ENCODE data around the gene RAB33B. TPM values are rescaled to one million over a fixed set of nuclear protein-coding genes. Genes with fewer than 3 reads are reported as not detected.
A peak's percentile ranks its signal among the peaks of the same experiment; 100 is the strongest.

Gene RAB33B
- total RNA-seq, 1 experiment from 2014 or later, result 5.7 TPM

GRCh38 chr4:139492429-139492828 lies 38.5 kb downstream of the RAB33B start:
- ATAC-seq (peak; percentile 94), DNase-seq (ENCODE audit: low spot score) (no peak)
- Mint-ChIP-seq H3K36me3 (no peaks in the 10 kb centered on the region), H3K4me1 (peaks cover 11% of the 10 kb centered on the region), H3K4me3 (no peak overlapping the region), H3K27me3 (ENCODE audit: low read depth) (no peaks in the 10 kb centered on the region), H3K27ac (no peak overlapping the region), H3K9me3 (peaks cover 7% of the 10 kb centered on the region)
- POLR2A ChIA-PET, result no interaction called here
- CTCF ChIA-PET, result interaction anchor here (1.7 kb wide), 1 partner anchor 39 kb away, joined by 5 read pairs; no protein-coding TSS in a partner anchor
- TF ChIP-seq MXD4 (CRISPR knock-in tag; IDR thresholded peaks at IDR 0.05; ENCODE audit: borderline replicate concordance), result no peak
- TF ChIP-seq FOXP1 (CRISPR knock-in tag; IDR thresholded peaks at IDR 0.05; ENCODE audit: borderline replicate concordance), result no peak
- TF ChIP-seq NFE2L1 (CRISPR knock-in tag; IDR thresholded peaks at IDR 0.05), result no peak
- TF ChIP-seq NR1H2 (CRISPR knock-in tag; IDR thresholded peaks at IDR 0.05), result no peak
- no peak for TF ChIP-seq ERG (CRISPR knock-in tag; IDR thresholded peaks at IDR 0.05)
- TF ChIP-seq CBFB (CRISPR knock-in tag; IDR thresholded peaks at IDR 0.05; ENCODE audit: low read depth), result no peak
- TF ChIP-seq PRRX2 (CRISPR knock-in tag; IDR thresholded peaks at IDR 0.05), result no peak
- TF ChIP-seq PRDM15 (CRISPR knock-in tag; IDR thresholded peaks at IDR 0.05), result no peak
- no peak for TF ChIP-seq ZNF532 (CRISPR knock-in tag; IDR thresholded peaks at IDR 0.05; ENCODE audit: borderline replicate concordance)
- TF ChIP-seq GABPB1 (CRISPR knock-in tag; IDR thresholded peaks at IDR 0.05), result no peak
- TF ChIP-seq MAX (CRISPR knock-in tag; IDR thresholded peaks at IDR 0.05), result no peak
- no peak for TF ChIP-seq ZSCAN18 (CRISPR knock-in tag; IDR thresholded peaks at IDR 0.05)

- Mint-ChIP-seq H3K4me3 (no peak overlapping the region), H3K27ac (peak overlapping the region; percentile 4; the same call in 1 of the 2 replicates), H3K27me3 (ENCODE audit: low read depth) (no peaks in the 10 kb centered on the region), H3K9me3 (peaks cover 7% of the 10 kb centered on the region), H3K4me1 (peaks cover 11% of the 10 kb centered on the region), H3K36me3 (no peaks in the 10 kb centered on the region)
- ChIA-PET POLR2A (no interaction called here), CTCF (interaction anchor here (1.1 to 1.7 kb wide), 2 partner anchors 17 to 40 kb away, joined by 3 to 5 read pairs; no protein-coding TSS in a partner anchor)
- DNase-seq (ENCODE audit: low spot score), result no peak
- ATAC-seq, result no peak
- TF ChIP-seq GTF2I (CRISPR knock-in tag; conservative IDR thresholded peaks at IDR 0.05), result no peak
- TF ChIP-seq MXD4 (CRISPR knock-in tag; IDR thresholded peaks at IDR 0.05; ENCODE audit: borderline replicate concordance), result no peak
- no peak for TF ChIP-seq ZNF396 (CRISPR knock-in tag; IDR thresholded peaks at IDR 0.05; ENCODE audit: borderline replicate concordance)
- no peak for TF ChIP-seq STAT6 (CRISPR knock-in tag; conservative IDR thresholded peaks at IDR 0.05; ENCODE audit: low read depth)
- no peak for TF ChIP-seq ETV6 (CRISPR knock-in tag; IDR thresholded peaks at IDR 0.05)
- no peak for TF ChIP-seq FOXJ3 (CRISPR knock-in tag; IDR thresholded peaks at IDR 0.05; ENCODE audit: borderline replicate concordance)
- no peak for TF ChIP-seq ZNF281 (CRISPR knock-in tag; IDR thresholded peaks at IDR 0.05)
- no peak for TF ChIP-seq MYBL2 (CRISPR knock-in tag; IDR thresholded peaks at IDR 0.05)
Observed at GRCh38 chr4:139493176-139493575, 39.3 kb downstream of the RAB33B start.
